GM10266 (cell line): ENCODE results near the gene CFAP77.

ENCODE experiments used
- DNase-seq: peaks from one replicate; pipeline ENCODE4 v3.0.0; 2012; ENCODE audit errors: extremely low spot score
- CTCF ChIP-seq: IDR thresholded peaks from 2 replicates; pipeline ENCODE4 v1.5.1; 2012; ENCODE audit warnings: mild to moderate bottlenecking, low read depth; ENCODE audit not compliant: control insufficient read depth, insufficient read depth; ENCODE audit errors: missing control alignments

The CFAP77 gene

GRCh38 chr9:132422574-132422973 lies 12.6 kb downstream of the CFAP77 start:
- no peak for DNase-seq
- no peak for TF ChIP-seq CTCF

- TF ChIP-seq CTCF, result no peak
- DNase-seq, result no peak
These were observed 13.5 kb downstream of the CFAP77 start for GRCh38 chr9:132423503-132423902.

DNA sequence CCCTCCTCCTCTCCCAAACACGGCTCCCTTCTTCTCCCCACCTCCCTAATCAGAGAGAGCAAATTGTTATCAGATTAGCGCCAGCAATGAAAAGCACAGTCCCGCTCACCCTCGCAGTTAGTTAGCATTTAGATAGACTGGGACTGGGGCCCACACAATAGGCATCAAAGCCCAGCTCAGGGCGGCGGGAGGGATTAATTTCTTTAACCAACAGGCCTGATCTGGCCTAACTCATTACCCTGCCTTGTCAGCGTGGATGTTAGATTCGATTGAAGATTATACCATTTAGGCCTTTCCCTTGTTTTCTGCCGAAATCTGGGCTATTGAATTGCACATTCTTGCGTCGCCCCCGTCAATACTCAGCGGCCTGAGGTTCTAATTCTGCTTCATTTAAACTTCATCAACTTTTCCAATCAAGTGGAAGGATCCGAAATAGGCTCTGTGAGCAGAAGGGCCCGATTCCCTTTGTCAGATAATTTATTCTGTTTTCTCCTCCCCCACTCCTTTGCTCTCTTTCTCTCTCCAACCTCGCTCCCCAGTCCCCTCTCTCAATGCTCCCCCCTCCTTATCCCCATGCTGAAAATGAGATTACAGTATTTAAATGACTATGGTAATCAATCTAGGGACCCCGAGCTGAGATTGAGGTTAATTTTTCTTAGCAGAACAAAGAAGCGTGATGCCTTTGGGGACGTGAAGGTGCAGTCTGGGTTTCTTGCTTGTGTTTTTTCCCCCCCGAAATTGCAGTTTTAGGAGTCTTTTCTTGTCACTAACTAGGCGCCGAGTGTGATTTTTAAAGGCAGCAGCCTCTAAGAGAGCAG lies 15.1 kb downstream of the CFAP77 start:
- no peak for DNase-seq

GRCh38 chr9:132425675-132426062 lies 15.7 kb downstream of the CFAP77 start:
- no peak for TF ChIP-seq CTCF
- DNase-seq, result no peak

More for the DNA sequence above, 15.1 kb downstream of the CFAP77 start:
- TF ChIP-seq CTCF, result no peak

- no peak for TF ChIP-seq CTCF
- DNase-seq, result no peak
These were observed 16.8 kb downstream of the CFAP77 start for GRCh38 chr9:132426639-132427414.

DNA sequence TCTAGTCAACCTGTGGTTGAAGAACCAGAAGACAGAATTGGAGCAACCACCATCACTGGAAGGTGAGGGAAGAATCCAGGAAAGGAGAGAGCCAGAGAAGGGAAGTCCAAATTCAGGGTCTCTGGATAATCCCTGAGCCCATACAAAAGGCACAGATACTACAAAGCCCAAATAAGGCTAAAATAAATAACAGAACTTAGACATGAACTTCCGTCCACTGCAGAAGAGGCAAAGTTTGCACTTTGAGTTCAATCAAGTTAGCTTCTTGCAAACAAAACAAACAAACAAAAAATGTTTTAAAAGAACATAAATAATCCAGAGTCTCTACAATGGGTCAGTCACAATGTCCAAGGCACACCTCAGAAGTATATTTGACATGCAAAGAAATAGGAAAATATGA lies 21.0 kb downstream of the CFAP77 start:
- DNase-seq, result no peak
- no peak for TF ChIP-seq CTCF

- TF ChIP-seq CTCF, result no peak
- no peak for DNase-seq
These were observed 24.9 kb downstream of the CFAP77 start for GRCh38 chr9:132434881-132435280.
